ENCODE measurements around the gene POLR3K.

The POLR3K gene

DNA sequence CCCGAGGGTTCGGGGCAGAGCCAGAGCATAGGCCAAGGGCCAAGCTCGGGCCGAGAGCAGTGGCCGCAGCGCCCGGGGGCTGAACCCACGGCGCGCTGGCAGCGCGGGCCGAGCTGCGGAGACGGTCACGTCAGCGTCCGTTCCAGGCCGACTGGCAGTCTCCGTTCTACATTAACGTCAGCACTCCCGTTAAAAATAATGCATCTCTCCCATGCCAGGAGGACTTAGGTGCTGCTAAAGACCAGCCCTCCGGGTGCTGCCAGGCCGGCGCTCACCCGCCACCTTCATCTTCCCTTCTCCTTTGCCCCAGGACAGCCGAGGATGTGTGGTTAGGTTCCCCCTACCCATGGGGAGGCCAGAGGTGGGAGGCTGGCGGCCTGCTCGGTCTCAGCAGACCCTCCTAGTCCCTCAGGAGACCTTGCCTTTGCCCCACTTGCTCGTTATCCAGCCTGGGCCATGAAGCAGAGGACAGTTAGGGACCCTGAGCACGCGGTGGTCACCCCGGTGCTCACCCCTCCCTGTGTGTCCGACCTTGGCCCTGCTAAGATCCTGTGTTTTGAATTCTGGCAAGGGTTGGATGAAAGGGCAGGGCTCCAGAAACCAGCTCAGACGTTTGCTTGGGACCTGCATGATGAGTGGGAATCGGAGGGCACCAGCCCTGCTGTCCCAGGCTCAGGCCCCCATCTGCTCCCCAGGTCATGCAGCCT lies 25.2 kb upstream of the POLR3K start:
- DNase-seq, result no peak

GRCh38 chr16:77807-78443 lies 24.5 kb upstream of the POLR3K start, which contains the start of gene MPG:
MPG (plus strand) TSS chr16:78225; CDS start chr16:78310, 85 bp downstream.
- DNase-seq, result peak; percentile 83

GRCh38 chr16:77273-77806 lies 23.9 kb upstream of the POLR3K start:
- peak; percentile 42 for DNase-seq

GRCh38 chr16:76535-77272 lies 23.3 kb upstream of the POLR3K start:
- no peak for DNase-seq

GRCh38 chr16:75580-76501 lies 22.4 kb upstream of the POLR3K start:
- DNase-seq, result no peak

DNA sequence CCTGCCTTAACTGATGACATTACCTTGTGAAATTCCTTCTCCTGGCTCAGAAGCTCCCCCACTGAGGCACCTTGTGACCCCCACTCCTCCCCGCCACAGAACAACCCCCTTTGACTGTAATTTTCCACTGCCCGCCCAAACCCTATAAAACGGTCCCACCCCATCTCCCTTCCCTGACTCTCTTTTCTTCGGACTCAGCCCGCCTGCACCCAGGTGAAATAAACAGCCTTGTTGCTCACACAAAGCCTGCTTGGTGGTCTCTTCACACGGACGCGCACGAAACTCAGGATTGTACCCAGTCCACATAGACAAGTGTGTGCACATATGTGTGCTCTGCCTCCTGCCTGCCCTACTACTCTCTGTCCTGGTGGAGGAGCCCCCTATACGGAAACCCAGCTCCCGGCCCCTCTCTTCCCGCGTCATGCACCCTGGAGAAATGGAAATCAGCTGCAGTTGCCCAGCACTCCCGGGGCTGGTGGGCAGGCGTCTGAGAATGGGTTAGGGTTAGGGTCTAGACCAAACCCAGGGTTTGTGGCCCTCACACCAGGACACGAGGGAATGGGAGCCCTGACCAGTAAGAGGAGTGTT lies 21.4 kb upstream of the POLR3K start:
- DNase-seq, result no peak

GRCh38 chr16:74051-74746 lies 20.8 kb upstream of the POLR3K start:
- no peak for DNase-seq

DNA sequence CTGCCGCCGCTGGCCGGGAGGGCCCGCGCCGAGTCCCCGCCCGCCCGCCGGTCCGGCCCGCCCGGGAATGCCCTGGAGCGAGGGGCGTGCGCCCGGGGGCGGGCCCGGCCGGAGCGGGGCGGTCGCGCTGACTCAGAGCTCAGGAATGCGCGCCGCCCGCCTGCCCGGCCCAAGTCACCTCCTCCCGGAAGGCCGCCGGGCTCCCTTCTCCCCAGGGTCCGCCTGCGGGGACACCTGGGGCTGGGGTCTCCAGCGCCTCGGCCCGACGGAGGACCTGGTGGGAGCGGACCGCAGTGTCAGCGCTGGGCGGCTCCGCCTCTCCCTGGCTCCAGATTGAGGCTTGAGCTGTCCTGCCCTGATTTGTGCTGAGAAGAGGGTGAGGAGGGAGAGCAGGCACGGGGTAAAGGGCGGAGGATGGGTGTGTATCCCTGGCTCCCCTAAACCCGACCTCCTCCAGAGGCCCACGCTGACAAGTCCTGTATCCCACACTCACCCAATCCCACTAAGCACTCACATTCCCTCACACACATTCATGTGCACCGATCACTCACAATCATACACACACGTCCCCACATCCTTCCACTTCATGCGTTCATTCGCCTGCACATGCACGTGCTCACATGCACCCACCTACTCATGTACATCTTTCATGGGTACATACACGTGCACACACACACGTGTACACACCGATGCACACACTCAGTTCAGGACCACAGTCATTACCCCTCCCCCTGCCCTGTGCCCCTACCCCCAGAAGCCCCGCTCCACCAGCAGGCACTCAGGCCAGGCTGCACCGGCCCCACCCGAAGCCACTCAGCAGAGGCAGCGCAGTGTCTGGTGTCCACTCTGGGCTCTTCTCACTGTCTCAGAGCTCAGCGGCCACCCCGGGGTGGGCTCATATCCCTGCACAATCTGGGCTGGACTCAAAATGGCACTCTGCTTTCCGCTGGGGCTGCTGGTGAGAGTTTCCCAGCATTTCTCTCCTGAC lies 19.4 kb upstream of the POLR3K start, which contains the start of gene RHBDF1:
TSS of gene RHBDF1 (minus strand) at position 71 of the 988 bp plus-strand sequence. CDS start 7,616 bp downstream, outside the sequence.
- DNase-seq, result no peak

GRCh38 chr16:71540-72401 lies 18.4 kb upstream of the POLR3K start:
- no peak for DNase-seq

- no peak for DNase-seq
Observed at GRCh38 chr16:71210-71539, 17.8 kb upstream of the POLR3K start.

DNA sequence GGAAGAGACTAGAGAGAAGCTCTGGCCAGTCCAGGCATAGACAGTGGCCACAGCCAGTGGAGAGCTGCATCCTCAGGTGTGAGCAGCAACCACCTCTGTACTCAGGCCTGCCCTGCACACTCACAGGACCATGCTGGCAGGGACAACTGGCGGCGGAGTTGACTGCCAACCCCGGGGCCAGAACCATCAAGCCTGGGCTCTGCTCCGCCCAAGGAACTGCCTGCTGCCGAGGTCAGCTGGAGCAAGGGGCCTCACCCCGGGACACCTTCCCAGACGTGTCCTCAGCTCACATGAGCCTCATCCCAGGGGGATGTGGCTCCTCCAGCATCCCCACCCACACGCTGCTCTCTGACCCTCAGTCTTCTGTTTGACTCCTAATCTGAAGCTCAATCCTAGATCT lies 15.8 kb upstream of the POLR3K start:
- DNase-seq, result no peak

DNA sequence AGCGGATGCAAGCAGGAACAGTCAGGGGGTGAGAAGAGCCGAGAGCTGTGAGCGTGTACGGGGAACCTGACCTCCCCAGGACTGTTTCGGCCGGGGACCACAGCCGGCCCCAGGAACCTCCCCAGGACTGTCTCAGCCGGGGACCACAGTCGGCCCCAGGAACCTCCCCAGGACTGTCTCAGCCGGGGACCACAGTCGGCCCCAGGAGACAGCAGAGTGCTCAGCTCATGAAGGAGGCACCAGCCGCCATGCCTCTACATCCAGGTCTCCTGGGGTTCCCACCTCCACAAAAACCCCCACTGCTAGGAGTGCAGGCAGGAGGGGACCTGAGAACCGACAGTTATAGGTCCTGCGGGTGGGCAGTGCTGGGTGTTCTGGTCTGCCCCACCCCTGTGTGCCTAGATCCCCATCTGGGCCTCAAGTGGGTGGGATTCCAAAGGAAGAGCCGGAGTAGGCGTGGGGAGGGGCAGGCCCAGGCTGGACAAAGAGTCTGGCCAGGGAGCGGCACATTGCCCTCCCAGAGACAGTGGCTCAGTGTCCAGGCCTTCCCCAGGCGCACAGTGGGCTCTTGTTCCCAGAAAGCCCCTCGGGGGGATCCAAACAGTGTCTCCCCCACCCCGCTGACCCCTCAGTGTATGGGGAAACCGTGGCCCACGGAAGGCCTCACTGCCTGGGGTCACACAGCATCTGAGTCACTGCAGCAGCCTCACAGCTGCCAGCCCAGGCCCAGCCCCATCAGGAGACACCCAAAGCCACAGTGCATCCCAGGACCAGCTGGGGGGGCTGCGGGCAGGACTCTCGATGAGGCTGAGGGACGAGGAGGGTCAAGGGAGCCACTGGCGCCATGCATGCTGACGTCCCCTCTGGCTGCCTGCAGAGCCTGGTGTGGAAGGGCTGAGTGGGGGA lies 14.7 kb upstream of the POLR3K start:
- DNase-seq, result no peak

GRCh38 chr16:67183-67791 lies 13.9 kb upstream of the POLR3K start:
- DNase-seq, result no peak

DNA sequence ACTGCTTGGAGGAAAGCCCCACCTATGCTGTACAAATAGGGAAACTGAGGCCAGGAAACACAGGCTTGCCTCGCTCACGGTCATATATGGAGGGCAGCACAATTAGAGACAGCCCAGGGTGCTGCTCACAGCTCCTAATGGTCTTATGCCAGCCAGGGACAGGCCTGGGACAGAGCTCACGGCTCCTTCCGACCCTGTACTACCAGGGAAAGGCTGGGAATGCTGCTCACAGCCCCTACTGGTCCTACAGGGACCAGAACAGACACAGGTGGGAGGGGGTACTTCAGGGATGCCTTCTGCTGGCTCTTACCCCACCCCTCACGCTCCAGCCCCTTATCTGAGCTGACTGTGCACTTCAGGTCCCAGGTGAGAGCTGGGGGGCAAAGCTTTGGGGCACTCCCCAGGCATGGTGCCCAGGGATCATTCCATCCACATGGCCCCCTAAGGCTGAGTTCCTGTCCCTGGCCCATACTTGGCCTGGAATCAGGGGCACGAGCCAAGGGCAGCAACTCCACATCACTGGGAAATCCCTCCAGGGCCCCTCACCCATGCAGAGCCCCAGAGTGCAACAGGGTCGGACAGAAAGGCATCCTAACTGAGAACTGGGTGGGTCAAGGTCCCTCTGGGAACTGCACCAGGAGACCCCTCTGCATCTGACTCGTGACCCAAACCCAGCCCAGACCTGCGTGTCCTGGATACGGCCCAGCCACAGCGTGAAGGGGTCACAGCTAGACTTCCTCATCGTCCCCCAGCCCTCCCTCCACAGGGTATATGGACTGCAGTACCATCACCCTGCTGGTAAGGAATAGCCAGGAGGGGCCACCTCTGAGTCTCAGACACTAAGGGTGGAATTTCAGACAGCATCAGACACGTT lies 13.1 kb upstream of the POLR3K start:
- no peak for DNase-seq

- peak; percentile 85 for DNase-seq
Observed at GRCh38 chr16:65745-66144, 12.3 kb upstream of the POLR3K start.

- DNase-seq, result no peak
Observed at GRCh38 chr16:64914-65255, 11.5 kb upstream of the POLR3K start.

Measured in activated naive CD4-positive, alpha-beta T cell treated with anti-CD3 and anti-CD28 coated beads, Interleukin-2, amount 50 U/mL, for 16 hours (primary cell).